DOHH2 (cell line): ENCODE measurements around the gene MARF1.
"Not testable (repeated sequence)": the region's sequence is repeated elsewhere in the genome, so short reads cannot be mapped to it uniquely, and the experiment has no call there.

ENCODE experiments used
- H3F3A ChIP-seq: fragments of 200-600 bp; sonication (generic), shearing (Covaris generic); 2 replicates; pipeline ENCODE4 v1.6.0; 2016; ENCODE audit warnings: antibody characterized with exemption, mild to moderate bottlenecking; ENCODE audit not compliant: control insufficient read depth, insufficient read depth
- H3K27ac ChIP-seq: fragments of 200-600 bp; sonication (generic); 2 replicates; pipeline ENCODE4 v1.5.1; 2014; ENCODE audit warnings: low read depth, mild to moderate bottlenecking, low read length, moderate library complexity
- H3K27me3 ChIP-seq: fragments of 200-600 bp; sonication (generic); 2 replicates; pipeline ENCODE4 v1.6.1; 2014; ENCODE audit warnings: mild to moderate bottlenecking, low read length, mixed read lengths; ENCODE audit not compliant: control insufficient read depth
- H3K36me3 ChIP-seq: fragments of 200-600 bp; sonication (generic); 2 replicates; pipeline ENCODE4 v1.6.1; 2014; ENCODE audit warnings: mild to moderate bottlenecking, low read length, moderate library complexity, mixed read lengths; ENCODE audit not compliant: control insufficient read depth
- H3K4me1 ChIP-seq: fragments of 200-600 bp; sonication (generic); 2 replicates; pipeline ENCODE4 v1.6.1; 2014; ENCODE audit warnings: mild to moderate bottlenecking, low read length, mixed read lengths; ENCODE audit not compliant: control insufficient read depth
- H3K4me2 ChIP-seq: fragments of 200-600 bp; sonication (generic); 2 replicates; pipeline ENCODE4 v1.6.0; 2014; ENCODE audit warnings: mild to moderate bottlenecking, low read length, moderate library complexity
- H3K4me3 ChIP-seq: fragments of 200-600 bp; sonication (generic); 2 replicates; pipeline ENCODE4 v1.5.1; 2014; ENCODE audit warnings: mild to moderate bottlenecking, low read length, mixed read lengths
- H3K79me2 ChIP-seq: fragments of 200-600 bp; sonication (generic); 2 replicates; pipeline ENCODE4 v1.6.1; 2014; ENCODE audit warnings: mild to moderate bottlenecking, low read length, mixed read lengths; ENCODE audit not compliant: control insufficient read depth
- H3K9me2 ChIP-seq: fragments of 200-600 bp; sonication (generic); replicated peaks from 2 replicates; pipeline ENCODE4 v1.6.1; 2014; ENCODE audit warnings: mild to moderate bottlenecking, low read length, mixed read lengths; ENCODE audit not compliant: control insufficient read depth
- H3K9me3 ChIP-seq: fragments of 200-600 bp; sonication (generic); 2 replicates; pipeline ENCODE4 v1.6.1; 2014; ENCODE audit warnings: antibody characterized with exemption, low read length, mixed read lengths; ENCODE audit not compliant: control insufficient read depth, insufficient read depth
- H4K20me1 ChIP-seq: fragments of 200-600 bp; sonication (generic); 2 replicates; pipeline ENCODE4 v1.6.0; 2014; ENCODE audit warnings: low read depth, mild to moderate bottlenecking, antibody characterized with exemption, low read length, moderate library complexity; ENCODE audit not compliant: control insufficient read depth, insufficient read depth
- EZH2phosphoT487 ChIP-seq: fragments of 200-600 bp; sonication (generic); IDR thresholded peaks from 2 replicates; pipeline ENCODE4 v1.6.1; 2017; ENCODE audit warnings: borderline replicate concordance, mild to moderate bottlenecking, antibody characterized with exemption, low read length, moderate library complexity, mixed read lengths
- TF ChIP-seq, protein P1 (sequence below): fragments of 200-600 bp; sonication (generic); IDR thresholded peaks from one replicate; pipeline ENCODE4 v1.5.1; 2014; ENCODE audit warnings: antibody characterized with exemption, mild to moderate bottlenecking, low read depth, low read length; ENCODE audit not compliant: poor library complexity, severe bottlenecking

MARF1 gene

DNA sequence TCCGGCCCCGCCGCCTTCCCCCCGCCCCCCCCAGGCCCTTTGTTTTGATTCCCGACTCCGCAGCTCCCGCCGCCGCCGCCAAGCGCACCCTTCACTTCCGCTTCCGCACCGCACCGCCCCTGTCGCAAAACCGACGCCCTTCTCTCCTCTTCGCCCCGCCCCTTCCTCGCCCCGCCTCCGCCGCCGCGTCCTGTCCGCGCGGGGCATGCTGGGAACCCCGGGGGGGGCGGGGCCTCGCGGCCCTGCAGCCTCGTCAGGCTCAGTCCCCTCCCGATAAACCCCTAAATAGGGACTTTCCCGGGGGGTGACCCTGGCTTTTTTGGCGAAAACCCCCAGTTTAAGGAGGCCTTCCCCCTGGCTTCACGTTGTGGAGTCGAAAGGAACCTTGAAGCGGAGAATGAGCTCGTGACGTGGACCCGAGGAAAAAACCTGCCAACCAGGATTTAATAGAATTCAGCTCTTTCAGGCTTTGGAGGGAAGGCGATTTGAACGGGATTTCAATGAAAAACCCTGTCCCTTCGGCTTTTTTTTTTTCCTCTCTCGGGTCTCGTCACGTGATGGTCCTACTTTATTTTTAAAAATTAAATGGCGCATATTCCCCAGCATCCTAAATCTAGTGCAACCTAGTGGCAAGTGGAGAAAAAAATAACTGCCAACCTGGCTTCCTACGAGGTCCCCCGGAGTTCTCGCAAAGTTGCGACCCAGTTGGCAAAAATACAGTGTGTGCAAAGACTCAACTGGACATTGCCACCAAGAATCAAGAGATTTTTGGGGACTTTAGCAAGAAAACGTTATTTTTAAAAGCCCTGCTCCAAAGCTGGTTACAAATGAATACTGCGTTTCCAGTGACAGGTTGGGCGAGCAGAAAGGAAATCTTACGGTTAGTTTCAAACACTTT, at the start of gene MARF1:
Gene MARF1 (minus strand): TSS at position 107 of the 898 bp plus-strand sequence. CDS start 3,921 bp downstream, outside the sequence.
- peak within 1 kb of the TSS; percentile 95 for H3K27ac ChIP-seq
- no peaks in the 10 kb centered on the region for H3K9me3 ChIP-seq
- TF ChIP-seq EZH2phosphoT487, result no peak
- TF ChIP-seq, protein P1, sequence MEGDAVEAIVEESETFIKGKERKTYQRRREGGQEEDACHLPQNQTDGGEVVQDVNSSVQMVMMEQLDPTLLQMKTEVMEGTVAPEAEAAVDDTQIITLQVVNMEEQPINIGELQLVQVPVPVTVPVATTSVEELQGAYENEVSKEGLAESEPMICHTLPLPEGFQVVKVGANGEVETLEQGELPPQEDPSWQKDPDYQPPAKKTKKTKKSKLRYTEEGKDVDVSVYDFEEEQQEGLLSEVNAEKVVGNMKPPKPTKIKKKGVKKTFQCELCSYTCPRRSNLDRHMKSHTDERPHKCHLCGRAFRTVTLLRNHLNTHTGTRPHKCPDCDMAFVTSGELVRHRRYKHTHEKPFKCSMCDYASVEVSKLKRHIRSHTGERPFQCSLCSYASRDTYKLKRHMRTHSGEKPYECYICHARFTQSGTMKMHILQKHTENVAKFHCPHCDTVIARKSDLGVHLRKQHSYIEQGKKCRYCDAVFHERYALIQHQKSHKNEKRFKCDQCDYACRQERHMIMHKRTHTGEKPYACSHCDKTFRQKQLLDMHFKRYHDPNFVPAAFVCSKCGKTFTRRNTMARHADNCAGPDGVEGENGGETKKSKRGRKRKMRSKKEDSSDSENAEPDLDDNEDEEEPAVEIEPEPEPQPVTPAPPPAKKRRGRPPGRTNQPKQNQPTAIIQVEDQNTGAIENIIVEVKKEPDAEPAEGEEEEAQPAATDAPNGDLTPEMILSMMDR, result peak; percentile 53
- H3K4me2 ChIP-seq, result peak within 1 kb of the TSS; percentile 94
- peaks cover 14% of the 10 kb centered on the region for H3K36me3 ChIP-seq
- H3F3A ChIP-seq, result peaks cover 55% of the 10 kb centered on the region
- peak within 1 kb of the TSS; percentile 82 for H3K4me3 ChIP-seq
- peaks cover 32% of the 10 kb centered on the region for H3K79me2 ChIP-seq
- H3K4me1 ChIP-seq, result peaks cover 66% of the 10 kb centered on the region
- no peaks in the 10 kb centered on the region for H4K20me1 ChIP-seq
- H3K27me3 ChIP-seq, result no peaks in the 10 kb centered on the region
- no peaks in the 10 kb centered on the region for H3K9me2 ChIP-seq

- H3K4me3 ChIP-seq, H4K20me1 ChIP-seq, H3K79me2 ChIP-seq, H3K4me2 ChIP-seq, H3K9me2 ChIP-seq, H3F3A ChIP-seq, H3K4me1 ChIP-seq, H3K27ac ChIP-seq, H3K27me3 ChIP-seq, H3K9me3 ChIP-seq: not testable (repeated sequence)
- peaks cover 78% of the 10 kb centered on the region for H3K36me3 ChIP-seq
These were observed 49.6 kb upstream of the MARF1 start for GRCh38 chr16:15692508-15692907.

GRCh38 chr16:15691046-15691445, 48.1 kb upstream of the MARF1 start:
- Histone ChIP-seq H3K27me3 (no peaks in the 10 kb centered on the region), H4K20me1 (no peaks in the 10 kb centered on the region), H3K9me2 (no peaks in the 10 kb centered on the region), H3K4me1 (no peaks in the 10 kb centered on the region), H3K27ac (no peak overlapping the region), H3K36me3 (peaks cover 79% of the 10 kb centered on the region), H3K4me2 (no peak overlapping the region), H3F3A (no peaks in the 10 kb centered on the region), H3K9me3 (no peaks in the 10 kb centered on the region), H3K4me3 (no peak overlapping the region), H3K79me2 (no peaks in the 10 kb centered on the region)
- TF ChIP-seq, protein P1, result no peak
- no peak for TF ChIP-seq EZH2phosphoT487

DNA sequence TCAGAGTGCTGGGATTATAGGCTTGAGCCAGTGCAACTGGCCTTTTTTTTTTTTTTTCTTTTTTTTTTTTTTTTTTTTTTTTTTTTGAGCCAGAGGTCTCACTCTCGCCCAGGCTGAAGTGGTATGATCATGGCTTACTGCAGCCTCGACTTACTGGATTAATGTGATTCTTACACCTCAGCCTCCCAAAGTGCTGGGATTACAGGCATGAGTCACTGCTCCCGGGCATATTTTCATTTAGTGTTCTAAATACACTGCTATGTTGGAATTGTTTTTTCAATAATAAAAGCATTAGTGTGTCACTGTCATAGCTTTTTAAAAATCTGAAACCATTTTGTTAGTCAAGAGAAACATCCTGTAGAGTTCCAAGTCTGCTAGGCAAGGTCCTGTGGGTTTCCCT, 47.3 kb upstream of the MARF1 start:
- no peaks in the 10 kb centered on the region for H3K27me3 ChIP-seq
- H3K9me3 ChIP-seq, result no peaks in the 10 kb centered on the region
- no peaks in the 10 kb centered on the region for H3K9me2 ChIP-seq
- no peak overlapping the region for H3K27ac ChIP-seq
- H3K4me2 ChIP-seq, result no peak overlapping the region
- H3K79me2 ChIP-seq, result no peaks in the 10 kb centered on the region
- H3K36me3 ChIP-seq, result peaks cover 81% of the 10 kb centered on the region
- TF ChIP-seq EZH2phosphoT487, result no peak
- TF ChIP-seq, protein P1, result no peak
- H3F3A ChIP-seq, result no peaks in the 10 kb centered on the region
- no peaks in the 10 kb centered on the region for H4K20me1 ChIP-seq
- H3K4me1 ChIP-seq, result no peaks in the 10 kb centered on the region
- H3K4me3 ChIP-seq, result no peak overlapping the region
